SK-N-SH (cell line): ENCODE measurements around the gene GRHL3. TPM values are rescaled to one million over a fixed set of nuclear protein-coding genes. Genes with fewer than 3 reads are reported as not detected.
A peak's percentile ranks its signal among the peaks of the same experiment; 100 is the strongest.

Experiments used
- CTCF ChIA-PET: fragments of 300-600, 350-600 bp; formaldehyde crosslinking; extraction: SDS; loops from one replicate; lab custom pipeline; 2021; lab: Yijun Ruan, JAX
- POLR2A ChIA-PET: fragments of 350-600 bp; sonication (Branson Sonifier 250); formaldehyde crosslinking; extraction: SDS; loops from one replicate; lab custom pipeline; 2020; ENCODE audit warnings: antibody characterized with exemption, inconsistent platforms; lab: Yijun Ruan, JAX
- DNase-seq: peaks from one replicate; pipeline ENCODE4 v3.0.0; 2012
- H2AFZ ChIP-seq: fragments of 200-600 bp; sonication (generic); 2 replicates; pipeline ENCODE4 v1.8.1; 2016; ENCODE audit warnings: antibody characterized with exemption, mild to moderate bottlenecking, low read depth
- H3F3A ChIP-seq: fragments of 200-600 bp; sonication (generic); replicated peaks from 2 replicates; pipeline ENCODE3; 2016; ENCODE audit warnings: antibody characterized with exemption, mild to moderate bottlenecking; ENCODE audit not compliant: insufficient read depth
- H3K27ac ChIP-seq, 2 experiments: fragments of 200-500 bp in 1 of 2; fragments of 200-600 bp in 1 of 2; sonication (Bioruptor generic) in 1 of 2; sonication (generic), shearing (Covaris generic) in 1 of 2; 2 replicates each; pipeline versions ENCODE4 v1.5.1 to v1.6.1; 2014 to 2016; ENCODE audit warnings: low read depth in 2 of 2, inconsistent platforms in 1 of 2, low read length in 1 of 2, mild to moderate bottlenecking in 1 of 2, mixed read lengths in 1 of 2
- H3K27me3 ChIP-seq: fragments of 200-600 bp; sonication (generic), shearing (Covaris generic); 2 replicates; pipeline ENCODE4 v1.6.1; 2016; ENCODE audit warnings: mixed run types; ENCODE audit not compliant: insufficient read depth
- H3K36me3 ChIP-seq, 2 experiments: fragments of 200-500 bp in 1 of 2; fragments of 200-600 bp in 1 of 2; sonication (Bioruptor generic) in 1 of 2; sonication (generic) in 1 of 2; replicated peaks in 1 of 2; 2 replicates each; pipeline versions ENCODE3 to v1.5.1; 2014 to 2016; ENCODE audit warnings: low read length in 1 of 2, mild to moderate bottlenecking in 1 of 2; ENCODE audit not compliant: insufficient read depth in 2 of 2, control insufficient read depth in 1 of 2
- H3K4me1 ChIP-seq, 2 experiments: fragments of 200-500 bp in 1 of 2; fragments of 200-600 bp in 1 of 2; sonication (Bioruptor generic) in 1 of 2; sonication (generic), shearing (Covaris generic) in 1 of 2; 2 replicates each; pipeline versions ENCODE4 v1.5.1 to v1.6.1; 2014 to 2016; ENCODE audit warnings: low read depth in 1 of 2, low read length in 1 of 2, mixed run types in 1 of 2; ENCODE audit not compliant: insufficient read depth in 2 of 2, control insufficient read depth in 1 of 2
- H3K4me2 ChIP-seq: fragments of 200-600 bp; sonication (generic), shearing (Covaris generic); 2 replicates; pipeline ENCODE4 v1.6.1; 2017; ENCODE audit warnings: mixed run types
- H3K4me3 ChIP-seq, 2 experiments: fragments of 200-500 bp in 1 of 2; fragments of 200-600 bp in 1 of 2; sonication (Bioruptor generic) in 1 of 2; sonication (generic), shearing (Covaris generic) in 1 of 2; 2 replicates each; pipeline versions ENCODE4 v1.5.1 to v1.8.1; 2014 to 2016; ENCODE audit warnings: low read depth in 2 of 2, inconsistent platforms in 1 of 2, low read length in 1 of 2, mild to moderate bottlenecking in 1 of 2, mixed read lengths in 1 of 2, moderate library complexity in 1 of 2
- H3K79me2 ChIP-seq: fragments of 200-600 bp; sonication (generic); 2 replicates; pipeline ENCODE4 v1.8.1; 2017; ENCODE audit warnings: mild to moderate bottlenecking; ENCODE audit not compliant: insufficient read depth
- H3K9ac ChIP-seq: fragments of 200-600 bp; sonication (generic); 2 replicates; pipeline ENCODE4 v1.6.1; 2017; ENCODE audit warnings: mixed run types
- H3K9me2 ChIP-seq: fragments of 200-600 bp; sonication (generic); 2 replicates; pipeline ENCODE4 v1.6.1; 2017; ENCODE audit warnings: mixed run types
- H3K9me3 ChIP-seq: fragments of 200-600 bp; sonication (generic); 2 replicates; pipeline ENCODE4 v1.6.1; 2017; ENCODE audit warnings: mixed run types, mild to moderate bottlenecking, moderate library complexity
- H4K20me1 ChIP-seq: fragments of 200-600 bp; sonication (generic); 2 replicates; pipeline ENCODE4 v1.6.1; 2017; ENCODE audit warnings: mild to moderate bottlenecking, mixed run types; ENCODE audit not compliant: insufficient read depth
- ELF1 ChIP-seq: IDR thresholded peaks from 2 replicates; pipeline ENCODE4 v1.4.0; 2012
- FOXM1 ChIP-seq: IDR thresholded peaks from 2 replicates; pipeline ENCODE4 v1.4.0; 2012; ENCODE audit warnings: low read depth, mild to moderate bottlenecking
- GABPA ChIP-seq: IDR thresholded peaks from 2 replicates; pipeline ENCODE4 v1.4.0; 2012; ENCODE audit warnings: low read depth, mild to moderate bottlenecking
- NFIC ChIP-seq: IDR thresholded peaks from 2 replicates; pipeline ENCODE4 v1.4.0; 2012; ENCODE audit warnings: borderline replicate concordance
- NRF1 ChIP-seq: IDR thresholded peaks from 2 replicates; pipeline ENCODE4 v1.6.1; 2012; ENCODE audit warnings: low read depth, mild to moderate bottlenecking, low read length
- POLR2AphosphoS5 ChIP-seq: IDR thresholded peaks from 2 replicates; pipeline ENCODE4 v1.6.1; 2012; ENCODE audit warnings: low read depth, low read length
- RCOR1 ChIP-seq: fragments of 150-350 bp; IDR thresholded peaks from 2 replicates; pipeline ENCODE4 v1.6.1; 2017; ENCODE audit warnings: antibody characterized with exemption, low read length
- RFX5 ChIP-seq: IDR thresholded peaks from 2 replicates; pipeline ENCODE4 v1.6.1; 2012; ENCODE audit warnings: mild to moderate bottlenecking, improper control_type of control experiment, low read length
- SIN3A ChIP-seq: IDR thresholded peaks from 2 replicates; pipeline ENCODE4 v1.6.1; 2012; ENCODE audit warnings: low read depth, mild to moderate bottlenecking, low read length, moderate library complexity, borderline replicate concordance
- SMC3 ChIP-seq: IDR thresholded peaks from 2 replicates; pipeline ENCODE4 v1.6.1; 2012; ENCODE audit warnings: low read depth, low read length, improper control_type of control experiment
- TEAD4 ChIP-seq: IDR thresholded peaks from 2 replicates; pipeline ENCODE4 v1.4.0; 2012; ENCODE audit warnings: mild to moderate bottlenecking, borderline replicate concordance; ENCODE audit not compliant: insufficient read depth
- WGBS: methylation state at CpG from one replicate; pipeline ENCODE4 v1.1.6; 2017; ENCODE audit warnings: low lambda C conversion rate; 5-methylcytosine and 5-hydroxymethylcytosine counted together
- polyA plus RNA-seq, 3 experiments: library from polyadenylated mRNA; depleted of rRNA; stranded (reverse); fragments of >200 nt; gene quantifications; 2 replicates each; pipeline ENCODE4 v1.2.3, GENCODE V29; 2012
- TF ChIP-seq, protein P1 (sequence below): IDR thresholded peaks from 2 replicates; pipeline ENCODE4 v1.4.0; 2012; ENCODE audit warnings: low read depth

Gene GRHL3
- polyA plus RNA-seq, 1 of the 3 experiments (the other 2 are of a cell fraction), result 0.05 TPM

GRCh38 chr1:24300971-24301784 is 18.0 kb upstream of the GRHL3 start:
- ChIA-PET CTCF (interaction anchor here (1.1 to 3.7 kb wide), 3 partner anchors 27 to 99 kb away, joined by 3 to 12 read pairs (median 4); no protein-coding TSS in a partner anchor), POLR2A (no interaction called here)
- Histone ChIP-seq H2AFZ (no peak overlapping the region), H3K4me2 (no peak overlapping the region), H3K36me3 (no peaks in the 10 kb centered on the region), H3K27me3 (peaks cover 12% of the 10 kb centered on the region; the same call in 1 of the 2 replicates), H3K4me3 (no peak overlapping the region), H3K9ac (no peak overlapping the region), H4K20me1 (no peaks in the 10 kb centered on the region), H3K27ac (no peak overlapping the region), H3K9me3 (no peaks in the 10 kb centered on the region), H3F3A (no peaks in the 10 kb centered on the region), H3K9me2 (no peaks in the 10 kb centered on the region)
- DNase-seq, result no peak
- 70% methylated on average over 7 of the region's 7 CpGs for WGBS
- TF ChIP-seq, protein P1, sequence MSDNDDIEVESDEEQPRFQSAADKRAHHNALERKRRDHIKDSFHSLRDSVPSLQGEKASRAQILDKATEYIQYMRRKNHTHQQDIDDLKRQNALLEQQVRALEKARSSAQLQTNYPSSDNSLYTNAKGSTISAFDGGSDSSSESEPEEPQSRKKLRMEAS, result no peak
- TF ChIP-seq, all 33 proteins: peak for 0
- no peaks in the 10 kb centered on the region for H3K79me2 ChIP-seq
- peaks cover 0 to 7% of the 10 kb centered on the region in 2 experiments; a peak in 1 of 4 replicates for H3K4me1 ChIP-seq

GRCh38 chr1:24301785-24302175 is 17.4 kb upstream of the GRHL3 start:
- POLR2A ChIA-PET, result no interaction called here
- H3K27ac ChIP-seq, result no peak overlapping the region
- no peaks in the 10 kb centered on the region for H3F3A ChIP-seq
- no peaks in the 10 kb centered on the region for H3K79me2 ChIP-seq
- H2AFZ ChIP-seq, result no peak overlapping the region
- no peaks in the 10 kb centered on the region for H4K20me1 ChIP-seq
- H3K4me2 ChIP-seq, result no peak overlapping the region
- no peak overlapping the region for H3K4me3 ChIP-seq
- H3K9me2 ChIP-seq, result no peaks in the 10 kb centered on the region
- no peaks in the 10 kb centered on the region for H3K36me3 ChIP-seq
- no peak overlapping the region for H3K9ac ChIP-seq
- DNase-seq, result no peak
- H3K27me3 ChIP-seq, result peaks cover 12% of the 10 kb centered on the region; the same call in 1 of the 2 replicates
- H3K4me1 ChIP-seq, result peaks cover 0 to 7% of the 10 kb centered on the region in 2 experiments; a peak in 1 of 4 replicates
- 50% methylated on average over 4 of the region's 4 CpGs for WGBS
- no peak for TF ChIP-seq TEAD4
- TF ChIP-seq POLR2AphosphoS5, result no peak
- 0 out of 2 replicates have a peak, but pooled peaks have one; percentile 32 for TF ChIP-seq NFIC
- TF ChIP-seq RFX5, result no peak
- CTCF ChIA-PET, result interaction anchor here (1.1 to 3.7 kb wide), 3 partner anchors 27 to 100 kb away, joined by 3 to 12 read pairs (median 4); no protein-coding TSS in a partner anchor
- no peaks in the 10 kb centered on the region for H3K9me3 ChIP-seq

- H3K27me3 ChIP-seq, result peaks cover 12% of the 10 kb centered on the region; the same call in 1 of the 2 replicates
- POLR2A ChIA-PET, result no interaction called here
- no peak overlapping the region for H3K27ac ChIP-seq
- H3K4me2 ChIP-seq, result no peak overlapping the region
- H3K36me3 ChIP-seq, result no peaks in the 10 kb centered on the region
- no peak for DNase-seq
- CTCF ChIA-PET, result interaction anchor here (1.1 to 3.7 kb wide), 3 partner anchors 28 to 100 kb away, joined by 3 to 12 read pairs (median 4); no protein-coding TSS in a partner anchor
- H2AFZ ChIP-seq, result no peak overlapping the region
- H3K9ac ChIP-seq, result no peak overlapping the region
- H3K79me2 ChIP-seq, result no peaks in the 10 kb centered on the region
- peaks cover 0 to 7% of the 10 kb centered on the region in 2 experiments; a peak in 1 of 4 replicates for H3K4me1 ChIP-seq
- no peak for TF ChIP-seq SIN3A
- TF ChIP-seq FOXM1, result no peak
- TF ChIP-seq NFIC, result no peak
- no peak for TF ChIP-seq GABPA
- no peak for TF ChIP-seq NRF1
- no peak for TF ChIP-seq RCOR1
- TF ChIP-seq SMC3, result no peak
- TF ChIP-seq ELF1, result no peak
- WGBS, result 88% methylated on average over 3 of the region's 3 CpGs
- no peaks in the 10 kb centered on the region for H4K20me1 ChIP-seq
- H3K4me3 ChIP-seq, result no peak overlapping the region
- no peaks in the 10 kb centered on the region for H3K9me2 ChIP-seq
- H3K9me3 ChIP-seq, result no peaks in the 10 kb centered on the region
- H3F3A ChIP-seq, result no peaks in the 10 kb centered on the region
Observed at GRCh38 chr1:24302209-24302611, 16.9 kb upstream of the GRHL3 start.
